ENCODE results near the gene RAB27B.

GRCh38 chr18:54829856-54830255, 1.6 kb downstream of the RAB27B start:
- TF ChIP-seq CTCF (conservative IDR thresholded peaks at IDR 0.05; ENCODE audit: low read depth, low read length) (no peak), EZH2 (IDR thresholded peaks at IDR 0.05; ENCODE audit: low read length, unreplicated experiment) (no peak), EZH2phosphoT487 (IDR thresholded peaks at IDR 0.05; ENCODE audit: borderline replicate concordance, low read length) (no peak)
